DMS53 treated with DMSO at 0.1 percent for 48 hours (cell line): ENCODE data around the gene CXCR5.

Experiments used
- DNase-seq: peaks from one replicate; lab custom pipeline; 2025; ENCODE audit not compliant: unreplicated experiment; lab: John Stamatoyannopoulos, UW

CXCR5 gene

DNA sequence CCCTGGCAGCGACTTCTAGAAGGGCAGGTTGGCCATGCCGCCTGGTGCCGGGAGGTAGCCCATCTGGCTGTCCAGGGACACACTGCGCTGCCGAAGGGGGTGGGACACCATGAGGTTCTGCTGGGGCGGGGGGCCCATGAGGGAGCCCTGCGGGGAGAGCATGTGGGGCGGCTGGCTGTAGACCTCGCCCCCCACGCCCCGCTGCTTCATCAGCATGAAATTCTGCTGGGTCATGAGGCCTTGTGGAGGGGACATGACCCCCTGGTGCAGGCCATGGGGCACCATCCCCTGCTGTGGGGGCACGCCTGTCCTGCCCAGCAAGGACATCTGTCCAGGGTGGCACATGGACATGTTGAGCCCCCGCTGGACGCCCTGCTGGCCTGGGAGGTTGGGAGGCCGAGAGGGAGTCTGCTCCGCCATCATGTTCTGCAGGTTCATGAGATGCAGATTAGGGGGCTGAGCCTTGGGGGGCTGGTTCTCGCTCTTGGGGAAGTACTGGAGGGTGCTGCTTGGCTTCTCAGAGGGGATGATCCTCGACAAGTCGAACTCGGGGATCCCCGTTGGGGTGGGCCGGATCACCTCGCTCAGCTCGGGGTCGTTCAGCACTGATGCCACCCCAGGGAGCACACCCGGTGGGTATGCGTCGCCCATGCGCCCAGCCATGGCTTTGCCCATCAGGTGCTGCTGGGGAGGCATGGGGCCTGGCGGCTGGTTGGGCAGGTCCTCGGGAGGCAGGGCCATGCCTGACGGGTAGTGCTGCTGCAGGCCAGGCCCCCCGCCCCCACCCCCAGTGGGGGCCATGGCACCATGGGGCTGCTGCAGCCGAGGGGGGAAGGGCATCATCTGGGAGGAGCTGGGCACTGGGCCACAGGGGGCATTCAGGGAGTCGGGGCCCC is 15.0 kb downstream of the CXCR5 start:
- no peak for DNase-seq

GRCh38 chr11:118899296-118899688 is 15.6 kb downstream of the CXCR5 start:
- no peak for DNase-seq

DNA sequence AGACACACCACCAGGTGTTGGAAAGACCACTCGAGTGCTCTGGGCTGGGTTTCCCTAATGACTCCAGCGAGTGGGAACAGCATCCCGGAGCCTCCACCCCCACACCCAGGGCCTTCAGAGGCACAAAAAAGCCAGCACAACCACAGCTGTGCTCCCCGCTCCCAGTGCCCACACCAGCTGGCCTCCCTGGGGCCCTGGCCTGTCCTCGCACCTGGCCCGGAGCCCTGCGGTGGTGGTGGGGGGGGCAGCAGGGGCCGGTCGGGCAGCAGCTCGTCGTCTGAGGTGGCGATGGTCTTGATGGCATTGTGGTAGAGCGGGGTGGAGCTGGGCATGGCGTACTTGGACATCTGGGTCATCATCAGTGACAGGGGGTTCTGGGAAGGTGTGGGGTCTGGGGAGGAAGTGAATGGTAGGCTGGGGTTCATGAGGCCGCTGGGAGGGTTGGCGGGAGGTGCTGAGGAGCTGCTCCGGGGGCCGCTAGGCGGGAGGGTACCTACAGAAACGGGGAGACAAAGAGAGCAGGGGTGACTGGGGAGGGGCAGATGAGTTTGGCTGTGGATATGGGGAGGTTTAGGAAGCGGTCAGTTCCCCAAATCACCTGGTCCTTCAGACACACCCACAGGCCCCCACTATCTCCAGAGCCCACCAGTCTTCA is 16.1 kb downstream of the CXCR5 start:
- DNase-seq, result no peak

DNA sequence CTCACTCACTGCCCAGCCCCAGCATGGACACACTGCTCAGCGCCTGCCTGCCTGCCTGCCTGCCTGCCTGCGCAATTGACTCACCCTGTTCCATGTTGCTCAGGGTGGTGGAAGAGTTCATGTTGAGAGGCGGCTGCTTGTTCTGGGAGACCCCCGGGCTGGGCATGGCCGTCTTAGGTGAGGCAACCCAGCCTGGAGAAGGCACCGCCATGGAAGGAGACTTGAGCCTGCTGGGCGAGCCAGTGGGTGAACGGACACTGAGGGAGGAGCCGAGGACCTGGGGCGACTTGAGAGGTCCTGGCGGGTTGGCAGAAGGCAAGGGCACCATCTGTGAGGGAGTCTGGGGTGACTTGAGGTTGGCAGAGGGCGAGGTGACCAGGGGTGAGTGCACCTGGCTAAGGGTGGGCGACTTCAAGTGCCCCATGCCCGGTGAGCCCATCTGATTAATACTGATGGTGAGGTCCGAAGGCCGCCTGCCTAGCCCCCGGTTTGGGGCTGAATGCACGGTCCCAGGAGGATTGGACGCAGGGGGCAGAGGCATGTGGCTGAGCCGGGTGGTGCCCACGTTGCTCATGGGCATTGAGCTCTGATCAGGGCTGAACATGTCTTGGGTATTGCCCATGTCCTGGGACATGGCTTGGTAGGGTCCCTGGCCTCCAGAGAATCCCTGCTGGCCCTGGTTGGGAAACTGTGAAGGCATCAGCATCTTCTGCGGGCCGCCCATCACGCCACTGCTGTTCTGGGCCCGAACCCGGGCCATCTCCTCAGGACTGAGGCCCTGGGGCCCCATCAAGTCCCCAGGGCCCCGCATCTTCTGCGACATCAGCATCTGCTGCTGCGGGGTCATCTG is 17.1 kb downstream of the CXCR5 start:
- DNase-seq, result no peak

DNA sequence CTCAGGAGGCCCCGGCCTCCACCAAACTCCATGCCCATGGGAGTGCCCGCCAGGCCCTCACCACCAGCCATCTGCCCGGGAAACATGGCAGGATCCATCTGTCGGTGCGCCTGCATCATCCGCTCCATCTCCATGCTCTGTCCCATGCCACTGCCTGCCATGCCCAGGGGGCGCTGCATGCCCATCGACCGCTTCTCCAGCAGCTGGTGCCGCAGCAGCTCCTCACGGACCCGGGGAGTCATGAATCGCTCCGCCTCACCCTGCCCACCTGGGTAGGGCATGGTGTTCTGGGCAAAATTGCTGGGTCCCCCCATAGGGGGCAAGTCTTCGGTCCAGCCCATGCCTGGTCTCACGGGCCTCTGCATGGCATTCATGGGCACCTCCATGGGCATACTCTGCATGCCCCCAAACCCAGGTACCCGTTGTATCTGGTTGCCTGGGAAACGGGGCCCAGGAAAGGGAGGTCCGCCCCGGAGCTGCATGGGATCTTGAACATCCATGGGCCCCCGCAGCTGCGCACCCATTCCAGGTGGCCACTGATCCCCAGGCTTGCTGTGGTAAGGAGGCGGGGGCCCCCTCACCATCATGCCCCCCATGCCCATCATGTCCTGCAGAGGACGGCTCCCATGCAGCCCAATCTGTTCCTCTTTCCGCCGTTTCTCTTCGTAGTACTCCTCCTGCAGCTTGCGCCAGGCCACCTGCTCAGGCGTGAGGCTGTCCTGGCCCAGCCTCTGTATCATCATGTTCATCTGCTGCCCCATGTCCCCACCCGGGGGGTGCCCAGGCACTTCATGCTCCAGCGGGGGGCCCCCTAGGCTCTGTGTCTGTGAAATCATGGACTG is 18.0 kb downstream of the CXCR5 start:
- no peak for DNase-seq

DNA sequence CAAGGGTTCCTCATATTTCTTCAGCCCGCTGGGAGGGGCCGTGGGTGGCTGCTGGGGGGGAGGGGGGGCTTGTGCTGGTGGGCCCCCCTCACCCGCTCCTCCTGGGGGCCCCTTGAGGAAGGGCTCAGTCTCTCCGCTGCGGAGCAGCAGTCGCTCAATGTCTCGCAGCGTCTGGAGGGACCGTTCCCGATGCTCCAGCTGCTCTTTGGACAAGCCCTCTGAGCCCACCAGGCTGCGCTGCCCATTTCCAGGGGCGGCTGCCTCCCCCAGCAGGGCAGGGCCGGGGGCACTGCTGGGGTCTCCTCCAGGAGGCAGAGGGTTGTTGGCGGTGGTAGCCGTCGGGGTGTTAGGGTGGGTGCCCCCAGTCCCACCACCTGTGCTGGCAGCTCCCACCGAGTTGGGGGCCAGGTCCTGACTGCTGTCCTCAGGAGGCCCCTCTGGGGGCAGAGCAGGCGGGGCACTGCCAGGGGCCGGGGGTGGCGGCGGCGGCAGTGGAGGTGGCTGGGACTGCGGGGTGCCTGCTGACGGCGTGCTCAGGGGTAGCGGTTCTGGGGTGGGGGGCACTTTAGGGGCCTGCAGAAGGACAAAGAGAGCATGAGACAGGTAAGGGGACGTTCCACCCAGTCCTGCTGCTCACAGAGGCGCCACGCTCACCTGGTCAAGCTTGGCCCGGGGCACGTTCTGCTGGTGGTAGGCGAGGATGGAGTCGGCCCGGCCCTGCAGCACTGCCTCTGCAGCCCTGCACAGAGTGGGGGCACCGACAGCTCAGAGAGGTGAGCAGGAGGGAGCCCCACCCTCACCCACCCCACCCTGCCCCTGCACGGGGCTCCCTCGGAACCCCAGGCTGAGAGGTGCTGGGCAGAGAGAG is 18.9 kb downstream of the CXCR5 start:
- DNase-seq, result no peak

GRCh38 chr11:118903204-118904015 is 19.7 kb downstream of the CXCR5 start:
- DNase-seq, result no peak

DNA sequence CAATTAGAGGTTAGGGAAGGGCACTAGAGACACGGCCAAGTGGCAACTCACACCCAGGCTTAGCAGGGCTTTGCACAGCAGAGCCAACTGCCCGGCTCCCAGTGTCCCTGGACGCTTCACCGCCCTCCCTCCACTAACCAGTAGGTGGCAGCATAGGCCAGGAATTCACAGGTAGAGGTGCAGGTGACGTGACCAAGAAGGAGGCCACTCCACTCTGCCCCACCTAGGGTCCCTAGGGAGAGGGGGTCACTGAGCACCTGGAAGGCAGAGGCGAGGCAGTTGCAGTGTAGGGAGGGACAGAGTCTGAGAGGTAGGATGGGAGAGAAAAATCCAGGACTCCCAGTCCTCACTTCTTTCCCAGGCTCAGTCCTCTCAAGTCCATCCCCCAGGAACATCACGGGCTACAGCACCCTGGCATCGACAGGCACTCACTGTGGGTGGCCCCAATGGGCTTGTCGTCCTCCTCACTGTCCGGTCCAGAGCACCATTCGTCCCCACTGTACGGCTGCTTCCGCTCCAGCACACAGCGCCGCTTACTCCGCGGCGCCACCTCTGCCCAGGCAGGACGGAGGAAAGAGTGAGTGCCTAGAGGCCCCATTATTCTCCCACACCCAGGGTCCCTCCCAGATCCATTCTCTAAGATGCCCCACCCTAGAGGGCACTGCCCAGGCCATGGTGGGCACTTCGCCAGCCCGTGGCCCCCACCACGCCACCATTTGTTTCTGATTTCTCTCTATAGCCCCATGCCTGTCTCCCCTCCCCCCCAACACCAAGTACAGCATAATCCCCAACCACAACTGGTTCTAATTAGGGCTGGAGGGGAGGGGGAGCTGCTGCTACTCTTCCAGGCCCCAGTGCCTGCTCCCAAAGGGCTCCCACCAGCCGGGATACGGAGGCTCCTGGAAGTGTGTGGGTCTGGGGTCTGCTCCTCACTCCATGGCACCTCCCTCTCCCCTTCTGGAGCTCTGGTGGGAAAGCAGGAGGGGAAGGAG is 23.7 kb downstream of the CXCR5 start:
- peak; percentile 38 for DNase-seq

- DNase-seq, result no peak
Measured at GRCh38 chr11:118908264-118908663, 24.6 kb downstream of the CXCR5 start.

DNA sequence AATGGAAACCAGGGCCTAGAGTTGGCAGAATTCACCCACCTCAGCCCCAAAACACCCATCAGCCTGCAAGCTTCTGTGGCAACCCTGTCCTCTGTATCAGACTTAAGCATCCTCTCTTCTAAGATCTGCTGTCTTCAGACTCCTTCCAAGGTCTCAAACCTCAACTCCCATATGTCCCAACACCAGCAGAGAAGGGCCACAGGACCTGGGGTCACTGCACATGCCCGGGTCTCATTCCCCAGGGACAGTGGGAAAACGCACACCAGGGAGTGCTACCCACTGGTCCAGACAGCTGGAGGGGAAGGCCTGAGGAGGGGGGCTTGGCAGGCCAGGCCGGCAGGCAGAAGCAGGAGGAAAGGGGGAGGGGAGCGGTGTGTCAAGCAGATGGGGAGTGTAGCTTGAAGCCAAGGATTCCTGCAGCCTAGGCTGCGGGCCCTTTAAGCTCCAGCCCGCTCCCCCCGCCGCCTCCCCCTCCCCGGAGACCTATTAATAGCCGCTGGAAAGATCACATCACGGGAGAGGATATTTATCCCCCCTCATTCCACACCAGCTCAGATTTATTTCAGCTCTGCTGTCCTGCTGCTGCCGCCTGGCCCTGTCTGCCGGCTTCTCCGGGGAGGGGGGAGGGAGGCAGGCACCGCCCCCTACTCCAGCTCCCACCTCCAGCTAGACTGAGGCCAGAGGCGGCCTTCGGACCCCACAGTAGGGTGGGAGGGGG is 25.4 kb downstream of the CXCR5 start:
- DNase-seq, result no peak

- DNase-seq, result no peak
Measured at GRCh38 chr11:118909619-118910308, 26.1 kb downstream of the CXCR5 start.

- peak; percentile 58 for DNase-seq
Measured at GRCh38 chr11:118910309-118911112, 26.8 kb downstream of the CXCR5 start.

GRCh38 chr11:118911113-118911879 is 27.6 kb downstream of the CXCR5 start:
- peak; percentile 57 for DNase-seq

DNA sequence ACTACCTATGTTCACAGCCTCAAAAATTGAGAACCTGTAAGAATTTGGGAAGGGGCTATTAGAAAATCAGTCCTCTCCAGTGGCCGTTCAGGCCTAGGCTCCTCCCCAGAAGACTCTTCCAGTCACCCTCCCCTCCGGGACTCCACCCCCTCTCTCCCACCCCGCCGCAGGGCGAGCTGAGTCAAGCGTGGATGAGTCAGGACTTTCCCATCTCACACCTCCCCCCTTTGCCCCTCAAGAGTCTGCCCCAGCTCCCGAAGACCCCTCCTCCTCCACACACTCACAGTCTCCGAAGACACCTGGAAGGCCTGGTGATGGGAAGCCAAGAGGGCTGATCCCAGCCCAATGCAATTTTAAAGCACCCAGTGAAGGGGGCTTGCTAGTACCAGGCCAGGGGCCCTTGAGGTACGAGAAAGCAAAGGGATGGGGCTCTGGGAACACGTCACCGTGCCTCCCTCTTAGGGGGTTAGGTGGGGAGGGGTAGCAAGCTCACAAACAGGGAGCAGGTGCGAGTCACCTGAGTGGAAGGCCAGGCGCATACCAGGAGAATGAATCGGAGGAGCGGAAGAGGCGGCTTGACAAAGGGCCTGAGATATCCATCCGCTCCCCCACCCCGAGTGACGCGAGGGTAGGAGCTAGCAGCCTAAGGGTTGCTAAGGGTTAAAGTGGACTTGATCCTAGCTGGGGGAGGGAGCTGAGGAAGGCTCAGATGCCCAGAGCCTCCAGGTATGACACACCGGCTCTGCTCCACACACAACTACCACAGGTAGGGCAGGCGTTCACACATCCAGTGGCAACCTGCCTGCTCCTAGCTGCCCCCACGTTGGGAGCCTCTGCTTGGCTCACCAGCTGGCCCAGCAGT is 28.4 kb downstream of the CXCR5 start:
- DNase-seq, result peak; percentile 97
